H7 (cell line): ENCODE data around the gene TSHZ2. TPM values are rescaled to one million over a fixed set of nuclear protein-coding genes. Genes with fewer than 3 reads are reported as not detected.

Experiments
- DNase-seq: peaks from one replicate; pipeline ENCODE4 v3.0.0; 2012
- H3K27me3 ChIP-seq: 2 replicates; pipeline ENCODE4 v1.6.0; 2011; ENCODE audit warnings: mild to moderate bottlenecking, low read length; ENCODE audit not compliant: control insufficient read depth, insufficient read depth
- H3K36me3 ChIP-seq: replicated peaks from 2 replicates; pipeline ENCODE4 v1.5.1; 2011; ENCODE audit warnings: low read length; ENCODE audit not compliant: control insufficient read depth, insufficient read depth
- H3K4me3 ChIP-seq: 2 replicates; pipeline ENCODE4 v1.5.1; 2011; ENCODE audit warnings: low read depth, mild to moderate bottlenecking, control low read depth, low read length, moderate library complexity; ENCODE audit not compliant: insufficient read depth
- total RNA-seq: library from RNA; depleted of rRNA; stranded (reverse); fragments of >200 nt; shearing (Covaris generic); gene quantifications from 2 replicates; pipeline ENCODE4 v1.2.3, GENCODE V29; 2014

The TSHZ2 gene
- total RNA-seq, 1 experiment from 2014 or later = 0.31 TPM

GRCh38 chr20:53331151-53331973 is 359.2 kb downstream of the TSHZ2 start:
- Histone ChIP-seq H3K36me3 (no peaks in the 10 kb centered on the region), H3K4me3 (no peak overlapping the region), H3K27me3 (no peaks in the 10 kb centered on the region)
- peak; percentile 32 for DNase-seq

- H3K36me3 ChIP-seq = no peaks in the 10 kb centered on the region
- no peak overlapping the region for H3K4me3 ChIP-seq
- no peak for DNase-seq
- no peaks in the 10 kb centered on the region for H3K27me3 ChIP-seq
Observed at GRCh38 chr20:53332022-53332837, 360.1 kb downstream of the TSHZ2 start.

- Histone ChIP-seq H3K27me3 (no peaks in the 10 kb centered on the region), H3K36me3 (no peaks in the 10 kb centered on the region), H3K4me3 (no peak overlapping the region)
- no peak for DNase-seq
Observed at GRCh38 chr20:53334861-53335260, 362.7 kb downstream of the TSHZ2 start.

GRCh38 chr20:53335555-53335954 is 363.4 kb downstream of the TSHZ2 start:
- H3K27me3 ChIP-seq = no peaks in the 10 kb centered on the region
- H3K36me3 ChIP-seq = no peaks in the 10 kb centered on the region
- no peak for DNase-seq
- no peak overlapping the region for H3K4me3 ChIP-seq

- DNase-seq = no peak
- Histone ChIP-seq H3K27me3 (no peaks in the 10 kb centered on the region), H3K4me3 (no peak overlapping the region), H3K36me3 (no peaks in the 10 kb centered on the region)
Observed at GRCh38 chr20:53336892-53337291, 364.7 kb downstream of the TSHZ2 start.

- no peak overlapping the region for H3K4me3 ChIP-seq
- no peaks in the 10 kb centered on the region for H3K27me3 ChIP-seq
- no peaks in the 10 kb centered on the region for H3K36me3 ChIP-seq
- DNase-seq = no peak
Observed at GRCh38 chr20:53337390-53338101, 365.4 kb downstream of the TSHZ2 start.

GRCh38 chr20:53338716-53339115 is 366.6 kb downstream of the TSHZ2 start:
- no peak for DNase-seq
- H3K27me3 ChIP-seq = no peaks in the 10 kb centered on the region

GRCh38 chr20:53342429-53342828 is 370.3 kb downstream of the TSHZ2 start:
- no peak for DNase-seq
- Histone ChIP-seq H3K36me3 (no peaks in the 10 kb centered on the region), H3K27me3 (no peaks in the 10 kb centered on the region), H3K4me3 (no peak overlapping the region)

More at GRCh38 chr20:53338716-53339115, 366.6 kb downstream of the TSHZ2 start:
- Histone ChIP-seq H3K4me3 (no peak overlapping the region), H3K36me3 (no peaks in the 10 kb centered on the region)

- Histone ChIP-seq H3K36me3 (no peaks in the 10 kb centered on the region), H3K4me3 (no peak overlapping the region), H3K27me3 (no peaks in the 10 kb centered on the region)
- no peak for DNase-seq
Observed at GRCh38 chr20:53343448-53343847, 371.3 kb downstream of the TSHZ2 start.

GRCh38 chr20:53344891-53345290 is 372.7 kb downstream of the TSHZ2 start:
- Histone ChIP-seq H3K36me3 (no peaks in the 10 kb centered on the region), H3K4me3 (no peak overlapping the region)
- DNase-seq = no peak

GRCh38 chr20:53345536-53346334 is 373.6 kb downstream of the TSHZ2 start:
- no peaks in the 10 kb centered on the region for H3K36me3 ChIP-seq
- H3K4me3 ChIP-seq = no peak overlapping the region
- no peak for DNase-seq
- no peaks in the 10 kb centered on the region for H3K27me3 ChIP-seq

More at GRCh38 chr20:53344891-53345290, 372.7 kb downstream of the TSHZ2 start:
- no peaks in the 10 kb centered on the region for H3K27me3 ChIP-seq

GRCh38 chr20:53346335-53346648 is 374.1 kb downstream of the TSHZ2 start:
- Histone ChIP-seq H3K4me3 (no peak overlapping the region), H3K27me3 (no peaks in the 10 kb centered on the region)
- DNase-seq = no peak

GRCh38 chr20:53349730-53350129 is 377.6 kb downstream of the TSHZ2 start:
- no peaks in the 10 kb centered on the region for H3K27me3 ChIP-seq
- H3K4me3 ChIP-seq = no peak overlapping the region
- no peaks in the 10 kb centered on the region for H3K36me3 ChIP-seq
- no peak for DNase-seq

More at GRCh38 chr20:53346335-53346648, 374.1 kb downstream of the TSHZ2 start:
- H3K36me3 ChIP-seq = no peaks in the 10 kb centered on the region
